Measurements from ENCODE around the gene CDK14.

- TF ChIP-seq CTCF (IDR thresholded peaks at IDR 0.05) (no peak), POLR2A (IDR thresholded peaks at IDR 0.05) (no peak)
Observed at GRCh38 chr7:90756366-90756765, 160.2 kb downstream of the CDK14 start.
